Left cardiac atrium (tissue), 4 donors: ENCODE results near the gene STAP1. TPM values are rescaled to one million over a fixed set of nuclear protein-coding genes. Genes with fewer than 3 reads are reported as not detected.
A peak's percentile ranks its signal among the peaks of the same experiment; 100 is the strongest.
"Not testable (repeated sequence)": the region's sequence is repeated elsewhere in the genome, so short reads cannot be mapped to it uniquely, and the experiment has no call there.

Experiments
- ATAC-seq, 2 donors: fragments of 200-7000 bp; cut with Tn5 transposase; one replicate each; pipeline ENCODE4 v1.9.1; 2020; ENCODE audit warnings: mild to moderate bottlenecking in 2 of 2, moderate library complexity in 2 of 2
- DNase-seq: peaks from one replicate; pipeline ENCODE4 v3.0.0-alpha.2; 2020
- intact Hi-C, 2 donors: fragments of 100-400 bp; cut with DNase I; formaldehyde crosslinking; loops; one replicate each; pipeline versions ENCODE4 v1.14.1 to v1.15.1; 2022 to 2023
- total RNA-seq, 2 donors: library from RNA; stranded (reverse); fragmentation: NEBNext Ultra II Directional; extraction: Animal tissue kit (Norgen Biotek cat#: 25700); gene quantifications; one replicate each; pipeline ENCODE4 v1.2.1, GENCODE V29; 2021
- donor health status: DM: no; HTN: yes; CAD: no.
- donor health status: DM: no; HTN: yes; CAD: no; lungs with severe emphysema.
- donor health status: DM: yes; HTN: yes; CAD: no.
- donor health status: Dilated cardiomyopathy.

The STAP1 gene
- total RNA-seq, 2 donors from 2014 or later: 0.15 TPM; not detected in 1

DNA sequence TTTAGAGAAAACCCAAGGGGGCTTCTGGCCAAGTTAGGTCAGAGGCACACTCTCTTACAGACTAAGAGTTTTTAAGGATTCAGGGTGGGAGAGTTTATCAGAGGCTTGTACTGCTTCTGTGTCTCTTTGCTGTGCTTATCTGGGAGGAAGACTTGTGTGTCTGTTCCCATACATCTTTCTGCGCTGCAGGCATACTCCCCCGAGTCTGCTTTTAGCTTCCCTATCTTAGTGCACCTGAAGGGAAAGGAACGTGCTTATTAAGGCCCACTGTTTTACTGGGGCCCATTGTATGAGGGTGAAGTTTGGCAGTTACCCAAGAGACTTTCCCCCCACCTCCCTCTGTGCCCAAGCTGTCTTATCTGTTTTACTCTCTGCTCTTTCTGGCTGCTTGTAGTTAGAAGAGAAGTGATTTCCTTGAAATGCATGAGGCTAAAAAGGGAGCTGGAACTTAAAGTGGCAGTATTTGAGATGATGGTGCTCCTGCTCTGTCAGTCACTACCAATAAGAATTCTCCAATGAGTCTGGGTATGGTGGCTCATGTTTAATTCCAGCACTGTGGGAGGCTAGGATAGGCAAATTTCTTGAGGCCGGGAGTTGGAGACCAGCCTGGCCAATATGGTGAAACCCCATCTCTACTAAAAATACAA, 6.3 kb upstream of the STAP1 start:
- ATAC-seq, DNase-seq: not testable (repeated sequence)
- intact Hi-C loops: loop anchor here in 1 of 2 donors (10.0 kb wide), 1 partner anchor 623 kb away; no protein-coding TSS in a partner anchor

DNA sequence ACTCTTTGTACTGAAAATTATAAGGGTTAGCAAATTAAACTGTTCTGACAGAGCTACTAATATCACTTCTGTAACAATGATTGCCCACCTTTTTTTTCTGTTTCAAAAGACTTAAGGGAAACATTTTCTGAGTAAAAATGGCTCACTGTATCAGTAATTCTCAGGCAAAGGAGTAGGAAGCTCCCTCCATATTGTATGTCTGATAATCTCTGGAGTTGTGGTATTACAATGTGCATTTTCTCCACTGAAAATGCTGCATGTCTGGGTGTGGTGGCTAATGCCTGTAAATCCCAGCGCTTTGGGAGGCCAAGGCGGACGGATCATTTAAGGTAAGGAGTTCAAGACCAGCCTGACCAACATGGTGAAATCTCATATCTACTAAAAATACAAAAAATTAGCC, 4.4 kb upstream of the STAP1 start:
- intact Hi-C loops: loop anchor here in 1 of 2 donors (10.0 kb wide), 1 partner anchor 621 kb away; no protein-coding TSS in a partner anchor
- ATAC-seq (no peak), DNase-seq (no peak)

DNA sequence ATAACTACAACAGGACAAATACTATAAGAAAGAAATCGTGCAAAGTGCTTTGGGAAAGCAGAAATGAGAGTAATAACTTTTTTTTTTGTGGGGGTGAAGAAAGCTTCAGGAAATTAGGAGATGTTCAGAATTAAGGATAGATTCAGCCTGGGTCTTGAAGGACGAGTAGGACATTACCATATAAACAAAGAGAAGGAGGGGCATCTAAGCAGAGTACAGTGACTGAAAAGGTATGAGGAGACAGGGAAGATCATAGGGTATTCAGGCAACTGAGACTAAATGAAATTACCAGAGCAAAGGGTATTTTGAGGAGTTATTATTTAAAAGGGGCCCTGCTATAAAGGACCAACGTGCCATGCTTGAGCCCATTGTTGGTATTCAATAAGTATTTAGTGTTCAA, 3.1 kb upstream of the STAP1 start:
- intact Hi-C loops: loop anchor here in 1 of 2 donors (10.0 kb wide), 1 partner anchor 619 kb away; no protein-coding TSS in a partner anchor
- DNase-seq (no peak), ATAC-seq (no peak)

DNA sequence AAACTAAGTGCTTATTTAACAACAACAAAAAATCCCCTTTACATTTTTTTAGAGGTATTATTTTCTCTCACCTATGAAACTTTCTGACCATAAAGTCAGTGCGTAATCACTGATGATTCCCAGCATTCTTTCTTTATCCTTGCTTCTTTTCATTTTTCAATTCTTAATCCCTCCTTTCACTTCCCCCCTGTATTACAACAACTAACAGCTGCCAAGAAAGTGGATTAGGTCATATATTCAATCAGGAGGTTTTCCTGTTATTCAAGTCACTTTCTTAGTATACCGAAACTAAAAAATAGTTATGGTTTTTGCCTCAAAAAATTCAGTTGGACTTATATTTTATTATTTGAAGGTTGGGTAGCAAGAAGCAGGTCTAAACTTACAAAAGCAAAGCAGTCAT, 2.1 kb upstream of the STAP1 start:
- intact Hi-C loops: loop anchor here in 1 of 2 donors (10.0 kb wide), 1 partner anchor 618 kb away; no protein-coding TSS in a partner anchor
- ATAC-seq (no peak), DNase-seq (no peak)

DNA sequence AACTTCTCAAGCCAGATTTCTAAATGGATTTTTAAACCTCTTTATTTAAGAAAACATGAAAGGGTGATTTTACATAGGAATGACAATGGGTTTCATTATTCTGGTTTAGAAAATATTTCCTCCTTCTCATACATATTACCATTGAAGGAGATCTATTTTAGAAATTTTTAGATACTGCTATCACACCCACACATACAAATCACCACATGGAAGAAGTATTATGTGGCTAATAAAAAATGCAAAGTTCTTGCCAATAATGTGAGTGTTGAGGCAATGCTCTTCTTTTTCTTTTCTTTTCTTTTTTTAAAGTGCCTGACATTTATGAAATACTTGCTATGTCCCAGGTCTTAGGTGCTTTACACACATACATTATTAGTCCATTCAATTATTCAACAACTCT, 6.8 kb downstream of the STAP1 start:
- peak in 1 of 2 donors; percentile 70 for ATAC-seq
- intact Hi-C loops: no loop called here
- no peak for DNase-seq

DNA sequence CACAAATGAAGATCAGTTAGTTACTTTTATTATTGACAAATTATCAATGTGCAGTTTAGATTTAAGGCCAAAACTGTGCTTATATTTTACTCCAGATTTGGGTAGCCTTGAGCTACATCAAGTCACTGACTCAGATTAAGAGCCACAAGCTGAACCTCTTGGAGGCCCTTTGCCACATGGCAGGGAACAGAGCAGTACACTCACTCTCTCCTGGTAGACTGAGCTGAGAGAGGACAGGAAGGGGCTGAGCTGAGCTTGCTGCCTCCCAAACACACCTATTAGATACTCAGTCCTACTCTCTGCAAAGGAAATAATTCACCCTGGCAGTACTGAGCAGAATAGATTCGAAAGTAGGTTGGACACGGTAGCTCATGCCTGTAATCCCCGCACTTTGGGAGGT, 7.8 kb downstream of the STAP1 start:
- ATAC-seq (no peak), DNase-seq (no peak)
- intact Hi-C loops: no loop called here

DNA sequence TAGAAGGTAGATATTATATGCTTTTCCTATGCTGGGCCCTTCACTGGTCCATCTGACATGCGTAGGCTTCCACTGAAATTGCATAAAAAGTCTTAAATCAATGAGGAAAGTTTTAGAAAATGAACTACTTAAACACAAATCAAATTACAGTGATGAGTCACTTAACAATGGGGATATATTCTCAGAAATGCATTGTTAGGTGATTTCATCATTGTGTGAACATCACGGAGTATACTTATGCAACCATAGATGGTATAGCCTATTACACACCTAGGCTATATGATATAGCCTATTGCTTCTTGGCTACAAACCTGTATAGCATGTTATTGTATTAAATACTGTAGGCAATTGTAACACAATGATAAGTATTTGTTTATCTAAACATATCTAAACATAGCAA, 10.3 kb downstream of the STAP1 start:
- DNase-seq (no peak), ATAC-seq (no peak)
- intact Hi-C loops: no loop called here

DNA sequence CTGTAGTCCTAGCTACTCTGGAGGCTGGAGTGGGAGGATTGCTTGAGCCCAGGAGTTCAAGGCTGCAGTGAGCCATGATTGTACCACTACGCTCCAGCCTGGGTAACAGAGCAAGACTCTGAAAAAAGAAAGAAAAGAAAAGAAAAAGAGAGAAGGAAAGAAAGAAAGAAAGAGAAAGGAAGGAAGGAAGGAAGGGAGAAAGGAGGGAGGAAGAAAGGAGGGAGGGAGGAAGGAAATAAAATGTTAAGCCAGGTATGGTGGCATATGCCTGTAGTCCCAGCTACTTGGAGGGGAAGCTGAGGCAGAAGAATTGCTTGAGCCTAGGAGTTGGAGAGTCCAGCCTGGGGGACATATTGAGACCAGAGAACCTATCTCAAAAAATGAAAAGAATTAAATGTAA, 12.0 kb downstream of the STAP1 start:
- no peak for ATAC-seq
- intact Hi-C loops: no loop called here
- no peak for DNase-seq

DNA sequence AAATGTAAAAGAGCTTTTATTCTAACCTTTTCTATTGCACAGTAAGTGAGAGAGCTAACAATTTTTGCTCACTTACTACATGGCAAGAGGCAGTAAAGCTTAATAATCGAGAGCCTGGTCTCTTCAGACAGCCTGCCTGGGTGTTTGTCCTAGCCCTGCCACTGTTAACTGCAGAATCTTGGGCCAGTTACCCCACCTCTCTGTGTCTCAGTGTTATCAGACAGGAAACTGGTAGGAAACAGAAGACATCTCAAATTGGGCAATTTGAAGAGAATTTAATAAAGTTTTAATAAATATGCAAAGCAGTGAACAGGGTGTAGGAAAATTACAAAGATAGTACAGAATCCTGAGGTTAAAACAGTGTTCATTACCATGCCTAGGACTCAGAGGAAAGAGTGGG, 13.4 kb downstream of the STAP1 start:
- DNase-seq (no peak), ATAC-seq (no peak)
- intact Hi-C loops: no loop called here

DNA sequence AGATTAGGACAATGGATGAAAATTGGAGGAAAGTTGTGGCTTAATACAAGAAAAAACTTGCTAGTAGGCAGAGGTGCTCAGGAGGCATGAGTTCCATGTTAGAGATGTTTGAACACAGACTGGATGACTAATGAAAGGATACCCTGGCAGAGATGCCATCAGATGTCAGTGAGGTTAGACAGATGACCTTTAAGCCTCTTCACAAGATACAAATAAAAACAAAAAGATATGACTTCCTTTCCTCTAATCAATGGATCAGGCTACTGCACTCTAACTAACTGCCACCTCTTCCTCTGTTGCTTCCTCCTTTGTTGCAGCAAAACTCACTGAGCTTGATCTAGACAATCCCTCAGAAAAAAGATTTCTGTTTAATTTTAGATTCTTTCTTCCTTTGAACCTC, 14.7 kb downstream of the STAP1 start:
- ATAC-seq: no peak
- intact Hi-C loops: no loop called here
- DNase-seq: no peak

DNA sequence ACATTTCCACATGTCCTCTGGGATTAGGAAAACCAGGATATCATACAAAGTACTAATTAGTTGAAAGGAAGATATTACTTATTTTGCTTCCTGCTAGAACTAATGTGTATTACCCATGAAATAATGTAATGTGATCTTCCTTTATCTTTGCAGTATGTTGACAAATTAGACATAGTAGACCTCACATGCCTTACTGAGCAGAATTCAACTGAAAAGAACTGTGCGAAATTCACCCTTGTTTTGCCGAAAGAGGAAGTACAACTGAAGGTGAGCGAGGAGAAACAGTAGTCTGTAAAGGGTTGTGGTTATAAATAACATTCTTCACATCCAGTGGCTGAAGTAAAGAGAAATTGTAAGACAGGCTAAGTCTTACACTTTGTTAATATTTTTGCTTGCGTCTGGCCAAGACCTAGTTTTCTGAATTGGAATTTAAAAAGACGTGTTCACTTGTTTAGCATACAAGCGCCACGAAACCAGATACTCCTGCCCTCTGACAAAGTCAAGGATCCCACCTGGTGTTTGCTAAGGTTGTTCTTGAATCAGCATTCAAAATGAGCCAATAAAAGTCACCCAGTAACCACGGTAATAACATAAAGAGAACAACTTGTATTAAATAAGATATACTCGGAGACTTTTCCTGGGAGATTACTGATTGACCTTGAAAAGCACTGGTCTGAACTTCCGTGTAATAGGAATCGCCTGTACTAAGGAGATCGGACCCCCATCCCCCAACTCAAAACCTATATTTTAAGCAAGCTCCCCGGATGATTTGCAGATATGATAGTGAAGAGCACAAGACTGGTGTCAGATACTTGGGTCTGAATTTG, 16.9 kb downstream of the STAP1 start:
- ATAC-seq (no peak), DNase-seq (no peak)
- intact Hi-C loops: no loop called here

DNA sequence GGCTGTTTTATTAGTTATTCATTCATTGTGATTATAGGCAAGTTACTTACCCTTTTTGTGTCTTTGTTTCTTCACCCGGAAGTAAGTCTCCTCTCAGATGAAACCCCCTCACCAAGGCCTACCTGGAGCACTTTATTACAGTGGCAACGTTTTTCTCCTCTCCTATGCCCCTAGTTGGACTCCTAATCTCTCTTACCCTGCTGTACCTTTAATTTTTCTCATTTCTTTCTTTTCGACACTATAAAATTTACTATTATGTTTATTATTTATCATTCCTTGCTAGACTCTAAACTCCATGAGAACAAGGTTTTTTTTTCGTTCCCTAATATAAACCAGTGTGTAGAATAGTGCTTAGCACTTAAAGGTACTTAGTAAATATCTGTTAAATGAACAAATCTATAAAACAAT, 17.5 kb downstream of the STAP1 start:
- DNase-seq: no peak
- no peak for ATAC-seq
- intact Hi-C loops: no loop called here

DNA sequence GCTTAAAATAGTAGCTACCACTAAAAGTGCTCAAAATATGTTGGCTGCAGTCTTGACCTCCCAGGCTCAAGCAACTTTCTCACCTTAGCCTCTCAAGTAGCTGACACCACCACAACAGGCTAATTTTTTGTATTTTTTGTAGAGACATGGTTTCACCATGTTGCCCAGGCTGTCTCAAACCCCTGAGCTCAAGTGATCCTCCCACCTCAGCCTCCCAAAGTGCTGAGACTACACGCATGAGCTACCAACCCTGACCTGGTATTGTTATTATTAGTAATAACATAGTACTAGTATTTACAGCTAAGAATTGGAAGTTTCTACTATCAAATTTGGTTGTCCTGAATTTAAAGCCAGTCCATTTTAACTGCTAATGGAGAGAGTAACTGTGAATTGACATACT, 18.0 kb downstream of the STAP1 start:
- DNase-seq (no peak), ATAC-seq (no peak)
- intact Hi-C loops: no loop called here

DNA sequence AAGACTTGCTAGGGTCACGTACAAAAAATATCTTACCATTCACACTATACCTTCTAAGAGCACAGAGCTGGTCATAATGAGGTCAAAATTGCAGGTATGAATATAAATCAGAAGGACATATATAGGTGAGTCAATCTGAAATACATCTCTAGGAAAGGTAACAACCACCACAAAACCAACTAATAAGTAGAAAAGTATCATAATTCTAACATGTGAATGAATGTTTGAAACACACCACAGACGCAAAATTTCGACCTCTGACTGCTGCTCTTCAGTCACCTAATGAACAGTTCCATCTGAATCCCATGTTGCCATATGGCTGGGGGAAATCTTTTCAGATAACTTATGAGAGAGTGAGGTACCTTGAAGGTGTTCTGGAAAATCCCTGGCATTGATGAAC, 22.1 kb downstream of the STAP1 start:
- DNase-seq: no peak
- no peak for ATAC-seq
- intact Hi-C loops: no loop called here

DNA sequence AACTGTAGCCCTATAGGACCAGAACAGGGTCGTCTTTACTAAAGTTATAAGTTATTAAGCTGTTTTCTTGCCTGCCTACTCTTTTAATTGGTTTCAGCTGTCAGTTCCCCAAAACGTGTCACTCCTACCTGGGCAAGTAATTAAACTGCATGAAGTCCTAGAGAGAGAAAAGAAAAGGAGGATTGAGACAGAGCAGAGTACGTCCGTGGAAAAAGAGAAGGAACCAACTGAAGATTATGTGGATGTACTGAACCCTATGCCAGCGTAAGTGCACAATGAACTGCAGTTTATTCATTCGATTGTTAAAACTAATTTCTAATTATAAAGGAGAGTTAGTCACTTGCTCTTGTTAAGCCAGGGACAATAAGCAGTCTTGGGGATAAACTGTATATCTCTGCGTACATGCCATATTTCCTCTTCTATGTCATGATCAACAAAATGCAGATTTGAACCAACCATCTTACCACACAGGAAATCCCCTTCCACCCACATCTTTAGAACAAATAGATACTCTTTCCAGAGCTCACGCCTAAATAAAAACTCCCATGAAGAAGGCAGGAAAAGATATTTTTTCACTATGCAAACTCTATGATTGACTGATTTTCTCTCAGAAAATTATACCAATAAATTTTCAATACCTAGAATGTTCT, 22.8 kb downstream of the STAP1 start:
- DNase-seq: no peak
- intact Hi-C loops: no loop called here
- ATAC-seq: no peak

DNA sequence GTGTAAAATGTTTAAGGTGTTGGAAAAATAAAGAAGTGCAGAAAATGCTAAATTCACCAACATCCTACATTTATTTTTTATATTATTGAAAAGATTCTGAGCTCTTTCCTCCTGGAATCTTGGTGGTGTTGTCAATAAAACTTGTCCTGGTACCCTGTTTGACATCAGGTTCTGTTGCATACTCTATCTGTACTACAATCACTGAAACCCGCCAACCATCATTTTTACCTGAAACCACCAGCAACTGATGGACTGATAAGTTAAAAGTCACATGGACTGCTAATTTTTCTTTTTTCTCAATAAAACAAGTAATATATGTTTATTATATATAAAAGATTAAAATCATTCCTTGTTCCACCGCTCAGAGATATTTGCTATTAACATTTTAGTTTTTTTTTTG, 23.4 kb downstream of the STAP1 start:
- ATAC-seq (no peak), DNase-seq (no peak)
- intact Hi-C loops: no loop called here

DNA sequence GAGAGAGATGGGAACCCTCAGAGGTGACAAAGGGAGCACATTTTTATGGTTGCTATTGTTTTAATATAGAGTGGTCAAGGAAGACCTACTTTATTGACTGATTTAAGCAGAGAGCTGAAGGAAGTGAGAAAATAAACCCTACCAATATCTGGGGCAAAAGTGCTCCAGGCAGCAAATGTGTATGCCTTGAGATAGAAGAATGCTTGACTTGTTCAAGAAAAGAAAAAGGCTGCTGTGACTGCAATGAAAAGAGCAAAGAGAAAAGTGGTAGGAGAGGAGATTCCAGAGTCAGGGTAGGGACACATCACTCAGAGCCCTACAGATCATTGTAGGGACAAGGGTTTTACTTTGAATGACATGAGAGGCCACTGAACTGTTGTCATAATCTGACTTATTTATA, 26.0 kb downstream of the STAP1 start:
- intact Hi-C loops: no loop called here
- no peak for DNase-seq
- ATAC-seq: no peak

DNA sequence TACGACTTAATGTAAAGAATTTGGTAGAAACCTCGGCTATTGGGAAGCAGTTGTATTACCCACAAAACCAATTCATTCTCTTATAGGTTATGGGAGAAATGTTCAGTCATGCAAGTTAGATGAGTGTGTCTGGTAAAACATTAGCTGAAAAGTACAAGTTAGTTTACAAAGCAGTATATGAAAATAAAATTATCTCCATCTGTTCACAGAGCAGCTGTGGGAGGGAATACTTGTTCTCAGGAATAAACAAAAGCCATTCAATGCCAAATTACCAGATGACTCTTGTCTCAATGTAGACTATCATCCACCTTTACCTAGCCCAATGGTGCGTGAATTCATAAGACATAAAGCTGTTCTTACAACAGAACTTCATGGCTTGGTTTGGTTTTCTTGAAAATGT, 28.6 kb downstream of the STAP1 start:
- no peak for ATAC-seq
- intact Hi-C loops: no loop called here
- no peak for DNase-seq

DNA sequence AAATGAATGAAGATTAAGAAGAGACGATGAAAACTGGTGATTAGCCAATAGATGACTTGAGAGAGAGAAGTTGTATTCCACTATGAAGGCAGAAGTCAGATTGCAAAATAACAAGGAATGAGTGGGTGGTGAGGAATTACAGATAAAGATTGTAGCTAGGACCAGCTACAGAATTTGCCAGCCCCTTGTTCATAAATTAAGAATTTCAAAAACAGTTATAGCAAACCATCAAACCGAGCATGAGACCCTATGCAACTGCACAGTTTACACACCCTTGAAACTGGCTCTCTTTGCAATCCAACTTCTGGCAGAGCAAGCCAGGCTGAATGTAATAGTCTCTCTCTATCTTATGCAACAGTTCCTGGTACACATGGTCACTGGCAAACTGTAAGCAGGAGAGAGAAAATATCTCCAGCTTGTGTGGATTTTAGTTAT, 35.2 kb downstream of the STAP1 start:
- peak; percentile 87 to 96 for ATAC-seq
- no peak for DNase-seq
- intact Hi-C loops: no loop called here
